Ovary (tissue), 9 donors: ENCODE data around the gene SF3A2. TPM values are rescaled to one million over a fixed set of nuclear protein-coding genes. Genes with fewer than 3 reads are reported as not detected.

Experiments used
- DNase-seq, 5 donors: peaks; one replicate each; pipeline ENCODE4 v3.0.0-alpha.2; 2019 to 2020
- H3K27ac ChIP-seq, 2 donors: fragments of 200-600 bp; one replicate each; pipeline versions ENCODE4 v1.5.1 to v1.8.0; 2019 to 2022
- H3K27me3 ChIP-seq: fragments of 200-600 bp; one replicate; pipeline ENCODE4 v1.8.0; 2022
- H3K36me3 ChIP-seq: fragments of 200-600 bp; sonication (generic); one replicate; pipeline ENCODE4 v1.5.1; 2019
- H3K4me1 ChIP-seq: one replicate; pipeline ENCODE4 v1.8.1; 2013; ENCODE audit warnings: mild to moderate bottlenecking, moderate library complexity; ENCODE audit not compliant: insufficient read depth
- H3K4me3 ChIP-seq: fragments of 200-600 bp; sonication (generic); one replicate; pipeline ENCODE4 v1.5.1; 2017
- H3K9me3 ChIP-seq, 2 donors: fragments of 200-600 bp in 1 of 2; sonication (generic) in 1 of 2; one replicate each; pipeline versions ENCODE4 v1.5.1 to v1.8.1; 2013 to 2019; ENCODE audit warnings: mild to moderate bottlenecking in 1 of 2, moderate library complexity in 1 of 2
- EP300 ChIP-seq: sonication (generic); formaldehyde crosslinking; IDR thresholded peaks from one replicate; pipeline ENCODE4 v1.6.1; 2017; ENCODE audit warnings: antibody characterized with exemption
- POLR2A ChIP-seq: fragments of 450-650 bp; IDR thresholded peaks from one replicate; pipeline ENCODE4 v1.6.1; 2017; ENCODE audit warnings: antibody characterized with exemption, mild to moderate bottlenecking, moderate library complexity
- WGBS, 3 donors: extraction: QIAGEN DNeasy Blood & Tissue Kit in 1 of 3; methylation state at CpG; one replicate each; pipeline versions ENCODE4 v1.1.5 to v1.1.7; 2013 to 2017; 5-methylcytosine and 5-hydroxymethylcytosine counted together
- intact Hi-C, 4 donors: fragments of 100-400 bp; cut with DNase I; formaldehyde crosslinking; loops; one replicate each; pipeline versions ENCODE4 v1.11.0 to v1.15.1; 2022 to 2023
- polyA plus RNA-seq, 2 donors: library from polyadenylated mRNA; stranded (reverse); fragments of 200-250 nt in 1 of 2; fragments of 350-450 nt in 1 of 2; fragmentation: Illumina TruSeq in 1 of 2; extraction: RNeasy Lipid Tissue Mini Kit (QIAGEN cat#74804) in 1 of 2; gene quantifications; one replicate each; pipeline ENCODE4 v1.2.3, GENCODE V29; 2013 to 2014
- total RNA-seq, 7 donors: library from RNA; depleted of rRNA in 2 of 7; stranded (reverse); fragments of >200 nt in 2 of 7; fragmentation: NEBNext Ultra II Directional in 3 of 7; extraction: Animal tissue kit (Norgen Biotek cat#: 25700) in 3 of 7; gene quantifications; one replicate each; pipeline versions ENCODE4 v1.1.0 to v1.2.4, GENCODE V29; 2016 to 2023
- TF ChIP-seq, protein P1 (sequence below), 3 donors: fragments of 450-650 bp in 2 of 3; fragments of 200-600 bp in 1 of 3; IDR thresholded peaks; one replicate each; pipeline versions ENCODE4 v1.5.1 to v1.8.0; 2016 to 2022; ENCODE audit warnings: antibody characterized with exemption in 3 of 3, mild to moderate bottlenecking in 1 of 3
- donor health status: DM: no; HTN: no; CAD: no; lungs with moderate emphysema.
- donor health status: DM: no; HTN: no; CAD: no.
- donor health status: Bipolar disorder and iron deficiency.
- donor health status: DM: yes; HTN: yes; CAD: no.
- donor health status: DM: no; HTN: no; CAD: no.
- donor health status: DM: yes; HTN: yes; CAD: no.

The SF3A2 gene
- total and polyA plus RNA-seq, 9 donors, result 13.7 to 137 (median 89.8) TPM

DNA sequence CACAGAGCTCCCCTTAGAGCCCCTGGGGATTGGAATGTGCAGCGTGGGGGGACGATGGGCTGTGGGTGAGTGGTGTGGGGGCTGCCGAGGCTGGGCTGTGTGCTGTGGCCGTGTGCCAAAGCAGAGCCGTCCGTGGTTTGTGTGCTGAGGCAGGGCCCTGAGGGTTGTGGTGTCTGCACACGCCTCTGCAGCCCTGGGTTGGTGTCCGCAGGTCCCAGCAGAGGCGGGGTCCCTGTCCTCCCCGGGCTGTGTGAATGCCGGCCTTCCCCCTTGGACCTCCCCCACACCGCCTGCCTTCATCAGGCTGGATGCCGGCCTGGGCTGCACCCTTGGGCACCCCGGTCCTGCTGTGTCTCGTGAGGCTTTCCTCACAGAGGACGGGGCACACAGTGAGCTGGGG, 46.7 kb upstream of the SF3A2 start:
- peaks cover 14% of the 10 kb centered on the region for H3K4me1 ChIP-seq
- intact Hi-C loops, result no loop called here
- TF ChIP-seq EP300, result no peak
- no peak for TF ChIP-seq POLR2A
- TF ChIP-seq, protein P1, sequence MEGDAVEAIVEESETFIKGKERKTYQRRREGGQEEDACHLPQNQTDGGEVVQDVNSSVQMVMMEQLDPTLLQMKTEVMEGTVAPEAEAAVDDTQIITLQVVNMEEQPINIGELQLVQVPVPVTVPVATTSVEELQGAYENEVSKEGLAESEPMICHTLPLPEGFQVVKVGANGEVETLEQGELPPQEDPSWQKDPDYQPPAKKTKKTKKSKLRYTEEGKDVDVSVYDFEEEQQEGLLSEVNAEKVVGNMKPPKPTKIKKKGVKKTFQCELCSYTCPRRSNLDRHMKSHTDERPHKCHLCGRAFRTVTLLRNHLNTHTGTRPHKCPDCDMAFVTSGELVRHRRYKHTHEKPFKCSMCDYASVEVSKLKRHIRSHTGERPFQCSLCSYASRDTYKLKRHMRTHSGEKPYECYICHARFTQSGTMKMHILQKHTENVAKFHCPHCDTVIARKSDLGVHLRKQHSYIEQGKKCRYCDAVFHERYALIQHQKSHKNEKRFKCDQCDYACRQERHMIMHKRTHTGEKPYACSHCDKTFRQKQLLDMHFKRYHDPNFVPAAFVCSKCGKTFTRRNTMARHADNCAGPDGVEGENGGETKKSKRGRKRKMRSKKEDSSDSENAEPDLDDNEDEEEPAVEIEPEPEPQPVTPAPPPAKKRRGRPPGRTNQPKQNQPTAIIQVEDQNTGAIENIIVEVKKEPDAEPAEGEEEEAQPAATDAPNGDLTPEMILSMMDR (IDR thresholded peaks at IDR 0.05), result no peak
- H3K27me3 ChIP-seq, result no peaks in the 10 kb centered on the region
- no peak overlapping the region for H3K4me3 ChIP-seq
- no peak overlapping the region for H3K27ac ChIP-seq
- H3K36me3 ChIP-seq, result no peaks in the 10 kb centered on the region
- WGBS, 3 donors, result 73 to 83% (median 75%) methylated on average over 12 to 16 of the region's 16 CpGs
- no peak for DNase-seq
- no peaks in the 10 kb centered on the region for H3K9me3 ChIP-seq

DNA sequence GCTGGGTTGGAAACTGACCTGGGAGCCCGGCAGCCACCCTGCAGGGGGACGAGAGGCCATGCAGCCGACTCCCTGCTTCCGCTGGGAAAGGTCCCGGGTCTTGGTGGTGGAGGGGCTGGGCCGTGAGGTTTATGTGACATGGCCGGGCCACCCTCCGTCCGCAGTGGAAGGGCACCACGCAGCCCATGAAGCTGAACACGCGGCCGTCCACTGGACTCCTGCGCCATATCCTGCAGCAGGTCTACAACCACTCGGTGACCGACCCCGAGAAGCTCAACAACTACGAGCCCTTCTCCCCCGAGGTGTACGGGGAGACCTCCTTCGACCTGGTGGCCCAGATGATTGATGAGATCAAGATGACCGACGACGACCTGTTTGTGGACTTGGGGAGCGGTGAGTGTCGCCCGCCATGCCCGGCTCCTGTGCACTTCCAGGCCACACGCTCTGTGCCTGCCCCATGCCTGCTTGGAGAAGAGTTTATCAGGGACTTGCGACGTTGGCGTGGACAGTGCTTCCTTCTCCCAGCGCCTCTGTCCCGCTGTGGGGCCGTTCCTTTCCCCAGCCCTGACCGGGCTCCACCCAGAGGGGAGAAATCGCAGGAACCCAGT, 45.7 kb upstream of the SF3A2 start:
- Histone ChIP-seq H3K36me3 (no peaks in the 10 kb centered on the region), H3K4me1 (peaks cover 12% of the 10 kb centered on the region), H3K4me3 (no peak overlapping the region), H3K27me3 (no peaks in the 10 kb centered on the region), H3K9me3 (no peaks in the 10 kb centered on the region), H3K27ac (no peak overlapping the region)
- intact Hi-C loops, result no loop called here
- WGBS, 3 donors, result 89 to 94% (median 92%) methylated on average over 37 of the region's 37 CpGs
- no peak for DNase-seq
- TF ChIP-seq, protein P1 (IDR thresholded peaks at IDR 0.05), result no peak
- TF ChIP-seq EP300 (no peak), POLR2A (no peak)

DNA sequence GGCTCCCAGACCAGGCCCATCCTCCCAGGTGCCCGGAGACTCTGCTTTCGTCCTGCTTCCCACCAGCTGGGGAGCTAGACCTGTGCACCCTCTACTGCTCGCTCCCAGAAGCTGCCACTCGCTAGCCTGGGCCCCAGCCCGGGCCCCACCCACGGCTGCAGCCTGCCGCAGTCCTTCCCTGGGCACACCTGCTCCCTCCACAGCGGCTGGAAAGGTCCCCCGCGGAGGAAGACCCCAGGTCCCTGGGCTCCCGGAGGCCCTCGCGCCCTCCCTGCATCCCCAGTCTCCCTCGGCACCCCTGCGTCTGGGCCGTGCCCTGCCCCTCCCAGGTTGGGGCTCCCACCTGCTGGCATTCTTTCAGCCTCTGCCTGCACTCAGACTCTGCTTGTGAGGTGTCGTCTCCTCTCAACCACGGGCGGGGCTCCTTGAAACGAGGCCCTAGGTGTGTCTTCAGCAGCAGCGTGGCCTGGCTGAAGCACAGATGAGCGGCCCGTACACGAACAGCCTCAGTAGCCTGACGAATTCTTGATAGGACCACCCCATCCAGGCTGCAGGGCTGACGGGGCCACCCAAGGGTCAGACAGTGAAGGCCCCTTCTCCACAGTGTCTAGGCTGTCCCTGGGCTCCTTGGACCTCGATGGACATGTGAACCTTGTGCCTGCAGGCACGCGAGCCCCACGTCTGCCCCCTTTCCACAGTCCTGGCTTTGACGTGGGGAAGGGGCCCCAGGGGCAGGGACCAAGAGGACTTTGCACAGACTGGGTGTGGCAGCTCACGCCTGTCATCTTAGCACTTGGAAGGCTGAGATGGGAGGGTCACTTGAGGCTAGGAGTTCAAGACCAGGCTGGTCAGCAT, 44.9 kb upstream of the SF3A2 start:
- 88 to 94% (median 92%) methylated on average over 32 of the region's 32 CpGs for WGBS, 3 donors
- Histone ChIP-seq H3K27me3 (no peaks in the 10 kb centered on the region), H3K4me3 (no peak overlapping the region), H3K27ac (no peak overlapping the region), H3K9me3 (no peaks in the 10 kb centered on the region), H3K4me1 (peaks cover 6% of the 10 kb centered on the region), H3K36me3 (no peaks in the 10 kb centered on the region)
- no peak for DNase-seq
- intact Hi-C loops, result no loop called here
- TF ChIP-seq EP300 (no peak), POLR2A (no peak)
- TF ChIP-seq, protein P1 (IDR thresholded peaks at IDR 0.05), result no peak

DNA sequence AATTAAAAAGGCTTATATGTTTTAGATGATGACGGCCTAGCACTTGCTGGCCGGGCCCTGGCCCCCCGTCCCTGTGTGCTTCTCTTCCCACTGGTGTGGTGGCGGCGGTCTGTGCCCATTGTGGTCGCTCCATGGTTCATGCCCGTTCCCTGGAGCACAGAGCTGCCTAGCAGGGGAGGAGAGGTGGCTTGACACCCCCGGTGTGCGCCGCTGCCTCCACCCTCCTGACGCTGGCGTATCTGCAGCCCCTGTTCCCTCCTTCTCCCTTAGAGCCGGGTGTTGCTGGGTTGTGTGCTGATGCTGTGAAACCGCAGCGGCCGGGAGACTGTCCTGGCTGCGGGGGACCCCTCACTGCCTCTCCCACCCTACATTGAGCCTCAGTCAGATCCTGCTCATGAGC, 43.8 kb upstream of the SF3A2 start:
- no peaks in the 10 kb centered on the region for H3K27me3 ChIP-seq
- H3K36me3 ChIP-seq, result no peaks in the 10 kb centered on the region
- H3K4me3 ChIP-seq, result no peak overlapping the region
- H3K27ac ChIP-seq, result no peak overlapping the region
- no peaks in the 10 kb centered on the region for H3K9me3 ChIP-seq
- no peak for DNase-seq
- TF ChIP-seq POLR2A (no peak), EP300 (no peak)
- TF ChIP-seq, protein P1 (IDR thresholded peaks at IDR 0.05), result no peak
- WGBS, 3 donors, result 92 to 97% (median 93%) methylated on average over 17 of the region's 17 CpGs
- intact Hi-C loops, result no loop called here
- no peaks in the 10 kb centered on the region for H3K4me1 ChIP-seq
